ENCODE data around the gene GPR35.
A peak's percentile ranks its signal among the peaks of the same experiment; 100 is the strongest.
"Not testable (repeated sequence)": the region's sequence is repeated elsewhere in the genome, so short reads cannot be mapped to it uniquely, and the experiment has no call there.

Gene GPR35

GRCh38 chr2:240640939-240641338 lies 15.7 kb downstream of the GPR35 start:
- peak; percentile 61 for DNase-seq

- peak; percentile 60 for DNase-seq
These were observed 17.0 kb downstream of the GPR35 start for GRCh38 chr2:240642061-240642805.

GRCh38 chr2:240642806-240643092 lies 17.5 kb downstream of the GPR35 start:
- DNase-seq, result peak; percentile 57

- DNase-seq, result peak; percentile 36
These were observed 18.0 kb downstream of the GPR35 start for GRCh38 chr2:240643093-240643810.

GRCh38 chr2:240643811-240644150 lies 18.5 kb downstream of the GPR35 start:
- DNase-seq, result peak; percentile 58

- no peak for DNase-seq
These were observed 18.9 kb downstream of the GPR35 start for GRCh38 chr2:240644171-240644651.

GRCh38 chr2:240644859-240645301 lies 19.6 kb downstream of the GPR35 start:
- peak; percentile 37 for DNase-seq

- DNase-seq, result peak; percentile 59
These were observed 20.1 kb downstream of the GPR35 start for GRCh38 chr2:240645346-240645745.

GRCh38 chr2:240645801-240646175 lies 20.5 kb downstream of the GPR35 start:
- no peak for DNase-seq

- peak; percentile 68 for DNase-seq
These were observed 21.1 kb downstream of the GPR35 start for GRCh38 chr2:240646176-240646899.

GRCh38 chr2:240646900-240647502 lies 21.7 kb downstream of the GPR35 start:
- no peak for DNase-seq

- DNase-seq, result no peak
These were observed 22.3 kb downstream of the GPR35 start for GRCh38 chr2:240647503-240648154.

GRCh38 chr2:240648155-240648649 lies 22.9 kb downstream of the GPR35 start:
- DNase-seq, result no peak

GRCh38 chr2:240648650-240649275 lies 23.5 kb downstream of the GPR35 start:
- DNase-seq, result no peak

- no peak for DNase-seq
These were observed 24.1 kb downstream of the GPR35 start for GRCh38 chr2:240649331-240649730.

GRCh38 chr2:240650254-240650965 lies 25.1 kb downstream of the GPR35 start:
- no peak for DNase-seq

GRCh38 chr2:240651185-240651584 lies 25.9 kb downstream of the GPR35 start:
- no peak for DNase-seq

GRCh38 chr2:240655931-240656886 lies 30.9 kb downstream of the GPR35 start:
- DNase-seq, result no peak

GRCh38 chr2:240659883-240660282 lies 34.6 kb downstream of the GPR35 start:
- DNase-seq, result not testable (repeated sequence)

- no peak for DNase-seq
These were observed 37.4 kb downstream of the GPR35 start for GRCh38 chr2:240662681-240663080.
